WTC11 (cell line): ENCODE results near the gene CCBE1. TPM values are rescaled to one million over a fixed set of nuclear protein-coding genes. Genes with fewer than 3 reads are reported as not detected.

Source experiments
- ATAC-seq: fragments of 200-7000 bp; cut with Tn5 transposase; 2 replicates; pipeline ENCODE4 v1.10.0; 2021; ENCODE audit warnings: mild to moderate bottlenecking, moderate library complexity
- CTCF ChIA-PET: fragments of 300-600 bp; sonication (Branson Sonifier 250); formaldehyde crosslinking; loops from one replicate; lab custom pipeline; 2021; ENCODE audit warnings: antibody characterized with exemption; lab: Charles Lee
- POLR2A ChIA-PET: fragments of 350-600 bp; sonication (Branson Sonifier 250); formaldehyde crosslinking; loops from one replicate; lab custom pipeline; 2021; ENCODE audit warnings: antibody characterized with exemption; lab: Charles Lee
- DNase-seq: peaks from one replicate; pipeline ENCODE4 v3.0.0; 2021; ENCODE audit warnings: low spot score
- H3K27ac Mint-ChIP-seq: 2 replicates; pipeline ENCODE4 v1.8.0; 2021; ENCODE audit warnings: mixed read lengths
- H3K27me3 Mint-ChIP-seq: 2 replicates; pipeline ENCODE4 v1.8.0; 2021; ENCODE audit warnings: low read depth, mild to moderate bottlenecking, moderate library complexity, mixed read lengths
- H3K36me3 Mint-ChIP-seq: 2 replicates; pipeline ENCODE4 v1.8.0; 2021; ENCODE audit warnings: mixed read lengths
- H3K4me1 Mint-ChIP-seq: 2 replicates; pipeline ENCODE4 v1.8.0; 2022; ENCODE audit warnings: mixed read lengths
- H3K4me3 Mint-ChIP-seq: 2 replicates; pipeline ENCODE4 v1.8.0; 2021; ENCODE audit warnings: mild to moderate bottlenecking, moderate library complexity, mixed read lengths
- H3K9me3 Mint-ChIP-seq: 2 replicates; pipeline ENCODE4 v1.8.0; 2021; ENCODE audit warnings: mixed read lengths
- CBFB ChIP-seq: sonication (generic); formaldehyde crosslinking; IDR thresholded peaks from 2 replicates; pipeline ENCODE4 v1.8.1; 2022; ENCODE audit warnings: mild to moderate bottlenecking, low read depth, missing genetic modification reagents
- CREM ChIP-seq: sonication (generic); formaldehyde crosslinking; IDR thresholded peaks from 2 replicates; pipeline ENCODE4 v1.8.1; 2022; ENCODE audit warnings: mild to moderate bottlenecking, missing genetic modification reagents, moderate library complexity
- EMX1 ChIP-seq: fragments of 250-450 bp; sonication (Bioruptor Pico); IDR thresholded peaks from 2 replicates; pipeline ENCODE4 v1.8.0; 2021; ENCODE audit warnings: mild to moderate bottlenecking
- ETV6 ChIP-seq: sonication (generic); formaldehyde crosslinking; IDR thresholded peaks from 2 replicates; pipeline ENCODE4 v1.8.1; 2022; ENCODE audit warnings: mild to moderate bottlenecking, missing genetic modification reagents
- FOXK1 ChIP-seq: sonication (generic); formaldehyde crosslinking; IDR thresholded peaks from 2 replicates; pipeline ENCODE4 v1.8.0; 2022; ENCODE audit warnings: mild to moderate bottlenecking, moderate library complexity, missing genetic modification reagents
- FOXP1 ChIP-seq: sonication (generic); formaldehyde crosslinking; IDR thresholded peaks from 2 replicates; pipeline ENCODE4 v1.8.0; 2022; ENCODE audit warnings: missing genetic modification reagents, mild to moderate bottlenecking, moderate library complexity, borderline replicate concordance
- GTF2I ChIP-seq: fragments of 250-450 bp; sonication (Bioruptor Pico); conservative IDR thresholded peaks from 2 replicates; pipeline ENCODE4 v1.4.0; 2021; ENCODE audit warnings: mild to moderate bottlenecking
- IRF2 ChIP-seq: sonication (generic); formaldehyde crosslinking; IDR thresholded peaks from 2 replicates; pipeline ENCODE4 v1.8.0; 2022; ENCODE audit warnings: low read depth, missing genetic modification reagents, borderline replicate concordance
- JAZF1 ChIP-seq: fragments of 250-450 bp; sonication (Bioruptor Pico); IDR thresholded peaks from 2 replicates; pipeline ENCODE4 v1.9.0; 2021; ENCODE audit warnings: moderate library complexity, mild to moderate bottlenecking, inconsistent platforms
- JUN ChIP-seq: sonication (generic); formaldehyde crosslinking; IDR thresholded peaks from 2 replicates; pipeline ENCODE4 v1.8.0; 2023; ENCODE audit warnings: mild to moderate bottlenecking, missing genetic modification reagents
- KAT7 ChIP-seq: sonication (generic); formaldehyde crosslinking; IDR thresholded peaks from 2 replicates; pipeline ENCODE4 v1.8.1; 2023; ENCODE audit warnings: missing genetic modification reagents, mild to moderate bottlenecking, borderline replicate concordance
- SMAD4 ChIP-seq: sonication (generic); formaldehyde crosslinking; IDR thresholded peaks from 2 replicates; pipeline ENCODE4 v1.8.0; 2022; ENCODE audit warnings: mild to moderate bottlenecking, missing genetic modification reagents
- TEAD4 ChIP-seq: sonication (generic); formaldehyde crosslinking; IDR thresholded peaks from 2 replicates; pipeline ENCODE4 v1.8.0; 2022; ENCODE audit warnings: mild to moderate bottlenecking, missing genetic modification reagents
- ZBTB21 ChIP-seq: sonication (generic); formaldehyde crosslinking; IDR thresholded peaks from 2 replicates; pipeline ENCODE4 v1.8.1; 2023; ENCODE audit warnings: mild to moderate bottlenecking, missing genetic modification reagents, borderline replicate concordance
- ZNF121 ChIP-seq: sonication (generic); formaldehyde crosslinking; IDR thresholded peaks from 2 replicates; pipeline ENCODE4 v1.8.0; 2023; ENCODE audit warnings: missing genetic modification reagents
- ZNF232 ChIP-seq: sonication (generic); formaldehyde crosslinking; IDR thresholded peaks from 2 replicates; pipeline ENCODE4 v1.8.0; 2022; ENCODE audit warnings: mild to moderate bottlenecking, missing genetic modification reagents
- ZNF416 ChIP-seq: fragments of 250-450 bp; sonication (Bioruptor Pico); IDR thresholded peaks from 2 replicates; pipeline ENCODE4 v1.9.0; 2021; ENCODE audit warnings: mild to moderate bottlenecking, inconsistent platforms
- total RNA-seq: library from RNA; stranded (reverse); gene quantifications from 3 replicates; pipeline ENCODE4 v1.2.3, GENCODE V29; 2021
- TF ChIP-seq, protein P1 (sequence below): sonication (generic); formaldehyde crosslinking; IDR thresholded peaks from 2 replicates; pipeline ENCODE4 v1.8.1; 2023; ENCODE audit warnings: mild to moderate bottlenecking, missing genetic modification reagents
- TF ChIP-seq, protein P2 (sequence below): fragments of 250-450 bp; sonication (Bioruptor Pico); IDR thresholded peaks from 2 replicates; pipeline ENCODE4 v1.9.0; 2021; ENCODE audit warnings: mild to moderate bottlenecking
- TF ChIP-seq, protein P3 (sequence below): sonication (generic); formaldehyde crosslinking; IDR thresholded peaks from 2 replicates; pipeline ENCODE4 v1.8.0; 2022; ENCODE audit warnings: mild to moderate bottlenecking, missing genetic modification reagents
- TF ChIP-seq, protein P4 (sequence below): fragments of 250-450 bp; sonication (Bioruptor Pico); IDR thresholded peaks from 2 replicates; pipeline ENCODE4 v1.9.0; 2021; ENCODE audit warnings: mild to moderate bottlenecking, borderline replicate concordance
- TF ChIP-seq, protein P5 (sequence below): fragments of 250-450 bp; sonication (Bioruptor Pico); IDR thresholded peaks from 2 replicates; pipeline ENCODE4 v1.8.0; 2021; ENCODE audit warnings: mild to moderate bottlenecking
- TF ChIP-seq, protein P6 (sequence below): fragments of 250-450 bp; sonication (Bioruptor Pico); IDR thresholded peaks from 2 replicates; pipeline ENCODE4 v2.1.2; 2022; ENCODE audit warnings: mild to moderate bottlenecking, moderate library complexity
- TF ChIP-seq, protein P7 (sequence below): fragments of 200-600 bp; IDR thresholded peaks from 2 replicates; pipeline ENCODE4 v1.8.0; 2022; ENCODE audit warnings: antibody characterized with exemption

CCBE1 gene
- total RNA-seq, 1 experiment from 2014 or later: 9.7 TPM

DNA sequence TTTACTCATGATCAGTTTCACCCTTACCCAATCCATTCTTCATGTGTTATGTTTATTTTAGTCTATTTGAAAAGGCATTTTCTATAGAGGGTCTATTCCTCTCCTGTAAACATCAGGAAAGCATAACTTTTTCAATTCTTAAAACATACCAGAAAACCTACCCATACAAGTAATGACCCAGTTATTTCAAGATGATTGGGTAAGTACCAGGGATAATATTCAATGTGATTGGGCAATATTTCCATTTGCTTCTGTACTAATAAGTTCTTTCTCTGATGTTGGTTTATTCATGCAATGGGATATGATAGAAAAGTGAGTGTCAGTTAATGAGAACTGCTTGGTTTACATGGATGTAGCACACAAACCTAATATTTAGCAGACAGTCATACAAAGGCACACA is 87.6 kb downstream of the CCBE1 start:
- Mint-ChIP-seq H3K4me3 (no peak overlapping the region), H3K27me3 (no peaks in the 10 kb centered on the region), H3K36me3 (no peaks in the 10 kb centered on the region), H3K9me3 (no peaks in the 10 kb centered on the region), H3K27ac (no peak overlapping the region), H3K4me1 (peaks cover 8% of the 10 kb centered on the region)
- ChIA-PET CTCF (interaction anchor here (1.9 kb wide), 1 partner anchor 22 kb away, joined by 5 read pairs; no protein-coding TSS in a partner anchor), POLR2A (no interaction called here)
- DNase-seq (no peak), ATAC-seq (no peak)
- TF ChIP-seq ETV6 (CRISPR knock-in tag): no peak
- TF ChIP-seq, protein P1, sequence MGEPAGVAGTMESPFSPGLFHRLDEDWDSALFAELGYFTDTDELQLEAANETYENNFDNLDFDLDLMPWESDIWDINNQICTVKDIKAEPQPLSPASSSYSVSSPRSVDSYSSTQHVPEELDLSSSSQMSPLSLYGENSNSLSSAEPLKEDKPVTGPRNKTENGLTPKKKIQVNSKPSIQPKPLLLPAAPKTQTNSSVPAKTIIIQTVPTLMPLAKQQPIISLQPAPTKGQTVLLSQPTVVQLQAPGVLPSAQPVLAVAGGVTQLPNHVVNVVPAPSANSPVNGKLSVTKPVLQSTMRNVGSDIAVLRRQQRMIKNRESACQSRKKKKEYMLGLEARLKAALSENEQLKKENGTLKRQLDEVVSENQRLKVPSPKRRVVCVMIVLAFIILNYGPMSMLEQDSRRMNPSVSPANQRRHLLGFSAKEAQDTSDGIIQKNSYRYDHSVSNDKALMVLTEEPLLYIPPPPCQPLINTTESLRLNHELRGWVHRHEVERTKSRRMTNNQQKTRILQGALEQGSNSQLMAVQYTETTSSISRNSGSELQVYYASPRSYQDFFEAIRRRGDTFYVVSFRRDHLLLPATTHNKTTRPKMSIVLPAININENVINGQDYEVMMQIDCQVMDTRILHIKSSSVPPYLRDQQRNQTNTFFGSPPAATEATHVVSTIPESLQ (CRISPR knock-in tag): no peak
- no peak for TF ChIP-seq IRF2 (CRISPR knock-in tag)
- TF ChIP-seq, protein P2, sequence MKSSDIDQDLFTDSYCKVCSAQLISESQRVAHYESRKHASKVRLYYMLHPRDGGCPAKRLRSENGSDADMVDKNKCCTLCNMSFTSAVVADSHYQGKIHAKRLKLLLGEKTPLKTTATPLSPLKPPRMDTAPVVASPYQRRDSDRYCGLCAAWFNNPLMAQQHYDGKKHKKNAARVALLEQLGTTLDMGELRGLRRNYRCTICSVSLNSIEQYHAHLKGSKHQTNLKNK (CRISPR knock-in tag): no peak
- TF ChIP-seq, protein P3, sequence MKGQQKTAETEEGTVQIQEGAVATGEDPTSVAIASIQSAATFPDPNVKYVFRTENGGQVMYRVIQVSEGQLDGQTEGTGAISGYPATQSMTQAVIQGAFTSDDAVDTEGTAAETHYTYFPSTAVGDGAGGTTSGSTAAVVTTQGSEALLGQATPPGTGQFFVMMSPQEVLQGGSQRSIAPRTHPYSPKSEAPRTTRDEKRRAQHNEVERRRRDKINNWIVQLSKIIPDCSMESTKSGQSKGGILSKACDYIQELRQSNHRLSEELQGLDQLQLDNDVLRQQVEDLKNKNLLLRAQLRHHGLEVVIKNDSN (CRISPR knock-in tag): no peak
- no peak for TF ChIP-seq GTF2I (CRISPR knock-in tag)
- TF ChIP-seq ZNF232 (CRISPR knock-in tag): no peak
- TF ChIP-seq KAT7 (CRISPR knock-in tag): no peak
- no peak for TF ChIP-seq CREM (CRISPR knock-in tag)
- no peak for TF ChIP-seq ZNF121
- TF ChIP-seq, protein P4, sequence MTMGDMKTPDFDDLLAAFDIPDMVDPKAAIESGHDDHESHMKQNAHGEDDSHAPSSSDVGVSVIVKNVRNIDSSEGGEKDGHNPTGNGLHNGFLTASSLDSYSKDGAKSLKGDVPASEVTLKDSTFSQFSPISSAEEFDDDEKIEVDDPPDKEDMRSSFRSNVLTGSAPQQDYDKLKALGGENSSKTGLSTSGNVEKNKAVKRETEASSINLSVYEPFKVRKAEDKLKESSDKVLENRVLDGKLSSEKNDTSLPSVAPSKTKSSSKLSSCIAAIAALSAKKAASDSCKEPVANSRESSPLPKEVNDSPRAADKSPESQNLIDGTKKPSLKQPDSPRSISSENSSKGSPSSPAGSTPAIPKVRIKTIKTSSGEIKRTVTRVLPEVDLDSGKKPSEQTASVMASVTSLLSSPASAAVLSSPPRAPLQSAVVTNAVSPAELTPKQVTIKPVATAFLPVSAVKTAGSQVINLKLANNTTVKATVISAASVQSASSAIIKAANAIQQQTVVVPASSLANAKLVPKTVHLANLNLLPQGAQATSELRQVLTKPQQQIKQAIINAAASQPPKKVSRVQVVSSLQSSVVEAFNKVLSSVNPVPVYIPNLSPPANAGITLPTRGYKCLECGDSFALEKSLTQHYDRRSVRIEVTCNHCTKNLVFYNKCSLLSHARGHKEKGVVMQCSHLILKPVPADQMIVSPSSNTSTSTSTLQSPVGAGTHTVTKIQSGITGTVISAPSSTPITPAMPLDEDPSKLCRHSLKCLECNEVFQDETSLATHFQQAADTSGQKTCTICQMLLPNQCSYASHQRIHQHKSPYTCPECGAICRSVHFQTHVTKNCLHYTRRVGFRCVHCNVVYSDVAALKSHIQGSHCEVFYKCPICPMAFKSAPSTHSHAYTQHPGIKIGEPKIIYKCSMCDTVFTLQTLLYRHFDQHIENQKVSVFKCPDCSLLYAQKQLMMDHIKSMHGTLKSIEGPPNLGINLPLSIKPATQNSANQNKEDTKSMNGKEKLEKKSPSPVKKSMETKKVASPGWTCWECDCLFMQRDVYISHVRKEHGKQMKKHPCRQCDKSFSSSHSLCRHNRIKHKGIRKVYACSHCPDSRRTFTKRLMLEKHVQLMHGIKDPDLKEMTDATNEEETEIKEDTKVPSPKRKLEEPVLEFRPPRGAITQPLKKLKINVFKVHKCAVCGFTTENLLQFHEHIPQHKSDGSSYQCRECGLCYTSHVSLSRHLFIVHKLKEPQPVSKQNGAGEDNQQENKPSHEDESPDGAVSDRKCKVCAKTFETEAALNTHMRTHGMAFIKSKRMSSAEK (CRISPR knock-in tag): no peak
- TF ChIP-seq ZNF416: no peak

DNA sequence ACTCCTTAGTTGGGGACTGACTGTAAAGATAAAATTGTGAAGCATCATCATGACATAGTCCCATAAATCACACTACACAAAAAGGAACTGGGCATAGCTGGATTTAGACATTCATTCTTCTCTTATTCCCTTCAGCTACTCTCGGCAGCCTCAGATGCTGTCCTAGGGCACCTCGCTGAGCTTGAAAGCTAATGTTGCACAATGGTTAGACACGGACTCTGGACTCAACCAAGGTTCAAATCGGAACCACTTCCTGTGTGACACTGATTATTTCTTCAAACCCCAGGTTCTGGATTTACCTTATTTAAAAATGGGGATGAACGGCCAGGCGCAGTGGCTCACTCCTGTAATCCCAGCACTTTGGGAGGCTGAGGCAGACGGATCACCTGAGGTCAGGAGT is 89.8 kb downstream of the CCBE1 start:
- ChIA-PET POLR2A (no interaction called here), CTCF (interaction anchor here (0.8 to 1.5 kb wide), 2 partner anchors 89 to 216 kb away, joined by 3 to 4 read pairs; partner anchors contain the start of gene CCBE1)
- Mint-ChIP-seq H3K4me3 (no peak overlapping the region), H3K27ac (no peak overlapping the region), H3K27me3 (no peaks in the 10 kb centered on the region), H3K36me3 (no peaks in the 10 kb centered on the region), H3K4me1 (0 out of 2 replicates have a peak, but pooled peaks cover 3% of the 10 kb centered on the region), H3K9me3 (no peaks in the 10 kb centered on the region)
- no peak for DNase-seq
- ATAC-seq: no peak
- TF ChIP-seq, protein P5, sequence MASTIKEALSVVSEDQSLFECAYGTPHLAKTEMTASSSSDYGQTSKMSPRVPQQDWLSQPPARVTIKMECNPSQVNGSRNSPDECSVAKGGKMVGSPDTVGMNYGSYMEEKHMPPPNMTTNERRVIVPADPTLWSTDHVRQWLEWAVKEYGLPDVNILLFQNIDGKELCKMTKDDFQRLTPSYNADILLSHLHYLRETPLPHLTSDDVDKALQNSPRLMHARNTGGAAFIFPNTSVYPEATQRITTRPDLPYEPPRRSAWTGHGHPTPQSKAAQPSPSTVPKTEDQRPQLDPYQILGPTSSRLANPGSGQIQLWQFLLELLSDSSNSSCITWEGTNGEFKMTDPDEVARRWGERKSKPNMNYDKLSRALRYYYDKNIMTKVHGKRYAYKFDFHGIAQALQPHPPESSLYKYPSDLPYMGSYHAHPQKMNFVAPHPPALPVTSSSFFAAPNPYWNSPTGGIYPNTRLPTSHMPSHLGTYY (CRISPR knock-in tag): no peak
- no peak for TF ChIP-seq FOXK1
- no peak for TF ChIP-seq TEAD4 (CRISPR knock-in tag)
- TF ChIP-seq CBFB: no peak
- no peak for TF ChIP-seq EMX1 (CRISPR knock-in tag)
- TF ChIP-seq, protein P6, sequence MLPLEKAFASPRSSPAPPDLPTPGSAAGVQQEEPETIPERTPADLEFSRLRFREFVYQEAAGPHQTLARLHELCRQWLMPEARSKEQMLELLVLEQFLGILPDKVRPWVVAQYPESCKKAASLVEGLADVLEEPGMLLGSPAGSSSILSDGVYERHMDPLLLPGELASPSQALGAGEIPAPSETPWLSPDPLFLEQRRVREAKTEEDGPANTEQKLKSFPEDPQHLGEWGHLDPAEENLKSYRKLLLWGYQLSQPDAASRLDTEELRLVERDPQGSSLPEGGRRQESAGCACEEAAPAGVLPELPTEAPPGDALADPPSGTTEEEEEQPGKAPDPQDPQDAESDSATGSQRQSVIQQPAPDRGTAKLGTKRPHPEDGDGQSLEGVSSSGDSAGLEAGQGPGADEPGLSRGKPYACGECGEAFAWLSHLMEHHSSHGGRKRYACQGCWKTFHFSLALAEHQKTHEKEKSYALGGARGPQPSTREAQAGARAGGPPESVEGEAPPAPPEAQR: no peak
- TF ChIP-seq ZBTB21 (CRISPR knock-in tag): no peak
- TF ChIP-seq SMAD4: no peak
- TF ChIP-seq, protein P7, sequence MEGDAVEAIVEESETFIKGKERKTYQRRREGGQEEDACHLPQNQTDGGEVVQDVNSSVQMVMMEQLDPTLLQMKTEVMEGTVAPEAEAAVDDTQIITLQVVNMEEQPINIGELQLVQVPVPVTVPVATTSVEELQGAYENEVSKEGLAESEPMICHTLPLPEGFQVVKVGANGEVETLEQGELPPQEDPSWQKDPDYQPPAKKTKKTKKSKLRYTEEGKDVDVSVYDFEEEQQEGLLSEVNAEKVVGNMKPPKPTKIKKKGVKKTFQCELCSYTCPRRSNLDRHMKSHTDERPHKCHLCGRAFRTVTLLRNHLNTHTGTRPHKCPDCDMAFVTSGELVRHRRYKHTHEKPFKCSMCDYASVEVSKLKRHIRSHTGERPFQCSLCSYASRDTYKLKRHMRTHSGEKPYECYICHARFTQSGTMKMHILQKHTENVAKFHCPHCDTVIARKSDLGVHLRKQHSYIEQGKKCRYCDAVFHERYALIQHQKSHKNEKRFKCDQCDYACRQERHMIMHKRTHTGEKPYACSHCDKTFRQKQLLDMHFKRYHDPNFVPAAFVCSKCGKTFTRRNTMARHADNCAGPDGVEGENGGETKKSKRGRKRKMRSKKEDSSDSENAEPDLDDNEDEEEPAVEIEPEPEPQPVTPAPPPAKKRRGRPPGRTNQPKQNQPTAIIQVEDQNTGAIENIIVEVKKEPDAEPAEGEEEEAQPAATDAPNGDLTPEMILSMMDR: no peak
- no peak for TF ChIP-seq JAZF1
- TF ChIP-seq GTF2I (CRISPR knock-in tag): no peak
- no peak for TF ChIP-seq JUN (CRISPR knock-in tag)
- TF ChIP-seq FOXP1 (CRISPR knock-in tag): no peak
